ENCODE measurements around the gene LEAP2. TPM values are rescaled to one million over a fixed set of nuclear protein-coding genes. Genes with fewer than 3 reads are reported as not detected.
A peak's percentile ranks its signal among the peaks of the same experiment; 100 is the strongest.

Gene LEAP2
- total RNA-seq, 1 donor from 2014 or later: 0.27 TPM

GRCh38 chr5:132825033-132825833 lies 48.2 kb upstream of the LEAP2 start:
- no peaks in the 10 kb centered on the region for H3K36me3 ChIP-seq (ENCODE audit: insufficient read depth, low read length)
- Mint-ChIP-seq H3K27ac (ENCODE audit: unreplicated experiment) (no peak overlapping the region), H3K27me3 (ENCODE audit: low read depth, unreplicated experiment) (peaks cover 31% of the 10 kb centered on the region), H3K9me3 (ENCODE audit: unreplicated experiment) (no peaks in the 10 kb centered on the region), H3K36me3 (ENCODE audit: low read depth, unreplicated experiment) (peaks cover 15% of the 10 kb centered on the region), H3K4me3 (ENCODE audit: unreplicated experiment) (no peak overlapping the region), H3K4me1 (ENCODE audit: low read depth, unreplicated experiment) (peaks cover 5% of the 10 kb centered on the region)
- no peaks in the 10 kb centered on the region for H3K79me2 ChIP-seq (ENCODE audit: insufficient read depth, low read length)
- FAIRE-seq (no peak), DNase-seq (ENCODE audit: low read depth) (no peak)
- peak overlapping the region; percentile 22 for H3K4me3 ChIP-seq (ENCODE audit: insufficient read depth, low read depth, low read length)
- H3K27ac ChIP-seq (ENCODE audit: low read depth, low read length): no peak overlapping the region
- H3K4me2 ChIP-seq (ENCODE audit: low read length): peak overlapping the region; percentile 77
- peaks cover 7% of the 10 kb centered on the region for H3K4me1 ChIP-seq (ENCODE audit: insufficient read depth, low read length)
- H3K9me3 ChIP-seq (ENCODE audit: insufficient read depth, low read depth, low read length): no peaks in the 10 kb centered on the region
- TF ChIP-seq CTCF (IDR thresholded peaks at IDR 0.05; ENCODE audit: insufficient read depth, low read depth, low read length) (no peak), EZH2 (IDR thresholded peaks at IDR 0.05; ENCODE audit: insufficient read depth, low read length) (no peak)
- peak overlapping the region; percentile 21 for H3K9ac ChIP-seq (ENCODE audit: low read length)
- H2AFZ ChIP-seq (ENCODE audit: low read depth, low read length): peak overlapping the region; percentile 63
- peaks cover 14% of the 10 kb centered on the region for H4K20me1 ChIP-seq (ENCODE audit: insufficient read depth, low read length)
- H3K27me3 ChIP-seq (ENCODE audit: insufficient read depth, low read length): no peaks in the 10 kb centered on the region

GRCh38 chr5:132825834-132826391 lies 47.6 kb upstream of the LEAP2 start:
- DNase-seq (ENCODE audit: low read depth) (no peak), FAIRE-seq (no peak)
- H2AFZ ChIP-seq (ENCODE audit: low read depth, low read length): peak overlapping the region; percentile 63
- Mint-ChIP-seq H3K36me3 (ENCODE audit: low read depth, unreplicated experiment) (peaks cover 15% of the 10 kb centered on the region), H3K4me1 (ENCODE audit: low read depth, unreplicated experiment) (peaks cover 5% of the 10 kb centered on the region), H3K27me3 (ENCODE audit: low read depth, unreplicated experiment) (peaks cover 31% of the 10 kb centered on the region), H3K27ac (ENCODE audit: unreplicated experiment) (no peak overlapping the region), H3K4me3 (ENCODE audit: unreplicated experiment) (no peak overlapping the region), H3K9me3 (ENCODE audit: unreplicated experiment) (no peaks in the 10 kb centered on the region)
- H3K9me3 ChIP-seq (ENCODE audit: insufficient read depth, low read depth, low read length): no peaks in the 10 kb centered on the region
- H3K9ac ChIP-seq (ENCODE audit: low read length): peak overlapping the region; percentile 21
- peak overlapping the region; percentile 22 for H3K4me3 ChIP-seq (ENCODE audit: insufficient read depth, low read depth, low read length)
- peak overlapping the region; percentile 77 for H3K4me2 ChIP-seq (ENCODE audit: low read length)
- no peaks in the 10 kb centered on the region for H3K36me3 ChIP-seq (ENCODE audit: insufficient read depth, low read length)
- peaks cover 14% of the 10 kb centered on the region for H4K20me1 ChIP-seq (ENCODE audit: insufficient read depth, low read length)
- H3K27me3 ChIP-seq (ENCODE audit: insufficient read depth, low read length): no peaks in the 10 kb centered on the region
- TF ChIP-seq CTCF (IDR thresholded peaks at IDR 0.05; ENCODE audit: insufficient read depth, low read depth, low read length) (no peak), EZH2 (IDR thresholded peaks at IDR 0.05; ENCODE audit: insufficient read depth, low read length) (no peak)
- H3K4me1 ChIP-seq (ENCODE audit: insufficient read depth, low read length): peaks cover 7% of the 10 kb centered on the region
- H3K79me2 ChIP-seq (ENCODE audit: insufficient read depth, low read length): no peaks in the 10 kb centered on the region
- no peak overlapping the region for H3K27ac ChIP-seq (ENCODE audit: low read depth, low read length)
